Mucosa of gallbladder (tissue), 1 donor: ENCODE measurements around the gene QPRT. TPM values are rescaled to one million over a fixed set of nuclear protein-coding genes. Genes with fewer than 3 reads are reported as not detected.
"Not testable (repeated sequence)": the region's sequence is repeated elsewhere in the genome, so short reads cannot be mapped to it uniquely, and the experiment has no call there.

Experiments
- DNase-seq: peaks from one replicate; pipeline ENCODE4 v3.0.0-alpha.2; 2020; ENCODE audit warnings: low spot score
- total RNA-seq: library from RNA; stranded (reverse); gene quantifications from one replicate; pipeline ENCODE4 v1.2.1, GENCODE V29; 2021
- donor health status: DM: no; HTN: no; CAD: no.

QPRT gene
- total RNA-seq, 1 donor from 2014 or later: 17.2 TPM

DNA sequence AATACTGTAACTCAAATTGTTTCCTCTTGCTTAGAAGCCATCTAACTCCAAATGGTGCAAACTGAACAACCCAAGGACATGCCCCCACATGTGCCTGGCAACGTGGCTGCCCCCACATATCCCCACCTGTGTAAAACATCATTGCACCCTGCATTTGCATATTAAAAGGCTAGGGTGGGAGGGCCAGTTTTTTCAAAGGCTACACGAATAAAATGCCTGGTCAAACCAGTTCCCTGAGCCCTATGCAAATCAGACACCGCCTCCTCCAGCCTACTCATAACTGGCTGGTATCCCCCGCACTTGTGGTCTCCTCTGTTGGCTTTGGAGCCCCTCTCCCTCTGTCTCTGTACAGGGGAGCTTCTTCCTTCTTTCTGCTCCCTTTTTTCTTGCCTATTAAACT is 40.1 kb downstream of the QPRT start:
- no peak for DNase-seq

DNA sequence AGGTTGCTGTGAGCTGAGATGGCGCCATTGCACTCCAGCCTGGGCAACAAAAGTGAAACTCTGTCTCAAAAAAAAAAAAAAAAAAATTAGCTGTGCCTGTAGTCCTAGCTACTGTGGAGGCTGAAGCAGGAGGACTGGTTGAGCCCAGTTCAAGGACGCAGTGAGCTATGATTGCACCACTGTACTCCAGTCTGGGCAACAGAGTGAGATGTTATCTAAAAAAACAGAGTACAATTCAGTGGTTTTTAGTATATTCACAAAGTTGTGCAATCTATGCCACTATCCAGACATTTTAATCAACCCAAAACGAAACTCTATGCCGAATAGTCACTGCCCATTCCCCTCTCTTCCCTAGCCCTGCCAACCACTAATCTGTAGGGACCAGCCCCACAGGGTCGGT is 41.7 kb downstream of the QPRT start:
- DNase-seq: no peak

DNA sequence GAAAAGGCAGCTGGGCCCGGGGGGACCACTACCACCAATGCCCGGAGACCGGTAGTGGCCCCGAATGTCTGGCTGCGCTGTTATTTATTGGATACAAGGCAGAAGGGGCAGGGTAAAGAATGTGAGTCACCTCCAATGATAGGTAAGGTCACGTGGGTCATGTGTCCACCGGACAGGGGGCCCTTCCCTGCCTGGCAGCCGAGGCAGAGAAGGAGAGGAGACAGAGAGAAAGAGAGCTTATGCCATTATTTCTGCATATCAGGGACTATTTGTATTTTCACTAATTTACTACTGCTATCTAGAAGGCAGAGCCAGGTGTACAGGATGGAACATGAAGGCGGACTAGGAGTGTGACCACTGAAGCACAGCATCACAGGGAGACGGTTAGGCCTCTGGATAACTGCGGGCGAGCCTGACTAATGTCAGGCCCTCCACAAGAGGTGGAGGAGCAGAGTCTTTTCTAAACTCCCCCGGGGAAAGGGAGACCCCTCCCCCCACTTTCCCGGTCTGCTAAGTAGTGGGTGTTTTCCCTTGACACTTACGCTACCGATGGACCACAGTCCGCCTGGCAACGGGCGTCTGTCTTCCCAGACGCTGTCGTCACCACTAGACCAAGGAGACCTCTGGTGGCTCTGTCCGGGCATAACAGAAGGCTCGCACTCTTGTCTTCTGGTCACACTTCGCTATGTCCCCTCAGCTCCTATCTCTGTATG is 42.3 kb downstream of the QPRT start:
- DNase-seq: peak; percentile 69

DNA sequence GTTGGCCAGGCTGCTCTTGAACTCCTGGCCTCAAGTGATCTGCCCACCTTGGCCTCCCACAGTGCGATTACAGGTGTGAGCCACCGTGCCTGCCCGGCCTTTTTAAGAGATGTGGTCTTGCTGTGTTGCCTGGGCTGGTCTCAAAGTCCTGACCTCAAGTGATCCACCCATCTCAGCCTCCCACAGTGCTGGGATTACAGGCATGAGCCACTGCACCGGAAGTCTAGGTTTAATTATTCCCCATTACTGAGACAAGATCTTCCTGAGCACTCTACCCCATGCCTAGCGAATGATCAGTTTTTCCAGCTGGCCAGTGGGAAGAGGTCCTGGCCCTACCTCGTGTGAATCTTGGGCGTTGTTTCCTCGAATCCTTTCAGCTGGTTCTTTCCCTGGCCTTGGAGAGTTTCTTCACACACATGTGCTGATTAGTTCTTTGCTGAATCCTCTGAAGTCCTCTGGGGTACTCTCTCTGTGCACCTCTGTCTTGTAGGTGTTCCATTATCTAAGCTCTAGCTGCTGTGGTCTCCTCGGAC is 47.9 kb downstream of the QPRT start:
- DNase-seq: no peak

DNA sequence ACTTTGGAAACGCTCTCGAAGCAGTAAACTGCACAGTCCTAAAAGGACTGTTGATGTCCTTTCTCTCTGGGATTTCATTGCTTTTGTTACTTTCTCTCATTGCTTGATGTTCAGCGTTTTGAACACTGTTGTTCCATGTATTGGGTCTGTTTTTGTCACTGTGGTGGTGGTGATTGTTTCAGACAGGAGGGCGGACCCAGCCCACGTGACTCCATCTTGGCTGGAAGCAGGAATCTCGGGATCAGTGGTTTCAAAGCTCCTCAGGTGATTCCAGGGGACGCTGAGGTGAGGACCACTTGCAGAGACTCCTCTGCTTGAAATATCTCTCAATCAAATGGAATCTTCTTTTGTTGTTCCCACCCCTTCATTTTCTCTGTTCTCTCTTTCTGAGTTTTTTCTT is 48.5 kb downstream of the QPRT start:
- DNase-seq: no peak

DNA sequence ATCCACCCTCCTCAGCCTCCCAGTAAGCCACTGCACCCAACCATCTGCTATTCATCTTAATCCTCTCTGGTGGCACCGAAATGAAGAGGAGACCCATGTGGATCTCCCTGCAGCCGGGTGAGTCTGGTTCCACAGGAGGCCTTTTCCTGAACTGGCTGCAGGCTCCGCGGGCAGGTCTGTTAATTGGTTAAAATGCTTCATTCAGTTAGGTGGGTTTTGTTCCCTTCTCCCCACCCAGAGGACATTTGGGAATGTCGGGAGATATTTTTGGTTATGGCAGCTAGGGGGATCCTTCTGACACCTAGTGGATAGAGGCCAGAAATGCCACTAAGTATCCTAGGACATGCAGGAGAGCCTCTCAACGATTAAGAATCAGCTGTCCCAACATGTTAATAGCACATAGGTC is 50.1 kb downstream of the QPRT start:
- no peak for DNase-seq

DNA sequence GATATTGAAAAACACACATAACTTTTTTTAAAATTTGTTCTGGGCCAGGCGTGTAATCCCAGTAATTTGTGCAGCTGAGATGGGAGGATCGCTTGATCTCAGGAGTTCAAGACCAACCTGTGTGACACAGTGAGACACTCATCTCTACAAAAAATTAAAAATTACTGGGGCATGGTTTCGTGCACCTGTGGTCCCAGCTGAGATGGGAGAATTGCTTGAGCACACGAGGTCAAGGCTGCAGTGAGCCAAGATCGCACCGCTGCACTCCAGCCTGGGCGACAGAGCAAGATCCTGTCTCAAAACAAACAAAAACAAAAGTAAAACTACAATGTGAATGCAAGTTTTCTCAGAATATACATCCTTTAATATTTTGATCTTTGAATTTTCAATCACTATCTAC is 51.7 kb downstream of the QPRT start:
- DNase-seq: no peak

DNA sequence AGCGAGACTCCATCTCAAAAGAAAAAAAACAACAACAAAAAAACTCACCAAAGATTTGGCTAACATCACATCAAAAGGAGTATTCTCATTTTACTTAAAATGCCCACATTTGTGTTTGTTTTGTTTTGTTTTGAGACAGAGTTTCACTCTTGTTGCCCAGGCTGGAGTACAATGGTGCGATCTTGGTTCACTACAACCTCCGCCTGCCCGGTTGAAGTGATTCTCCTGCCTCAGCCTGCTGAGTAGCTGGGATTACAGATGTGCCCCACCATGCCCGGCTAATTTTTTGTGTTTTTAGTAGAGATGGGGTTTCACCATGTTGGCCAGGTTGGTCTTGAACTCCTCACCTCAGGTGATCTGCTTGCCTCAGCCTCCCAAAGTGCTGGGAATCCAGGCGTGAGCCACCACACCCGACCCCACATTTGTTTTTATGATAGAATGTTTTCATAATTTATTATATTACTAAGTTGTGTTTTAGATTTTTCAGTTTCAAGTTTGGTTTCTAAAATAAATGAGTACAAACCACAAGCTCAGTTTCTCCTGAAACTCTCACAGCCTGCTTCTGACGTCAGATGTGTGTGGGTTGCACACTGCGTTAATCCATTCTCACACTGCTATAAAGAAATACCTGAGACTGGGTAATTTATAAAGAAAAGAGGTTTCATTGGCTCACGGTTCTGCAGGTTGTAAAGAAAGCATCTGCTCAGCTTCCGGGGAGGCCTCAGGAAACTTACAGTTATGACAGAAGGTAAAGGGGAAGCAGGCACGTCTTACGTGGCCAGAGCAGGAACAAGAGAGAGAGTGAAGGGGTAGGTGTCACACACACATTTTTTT is 53.0 kb downstream of the QPRT start:
- DNase-seq: not testable (repeated sequence)

DNA sequence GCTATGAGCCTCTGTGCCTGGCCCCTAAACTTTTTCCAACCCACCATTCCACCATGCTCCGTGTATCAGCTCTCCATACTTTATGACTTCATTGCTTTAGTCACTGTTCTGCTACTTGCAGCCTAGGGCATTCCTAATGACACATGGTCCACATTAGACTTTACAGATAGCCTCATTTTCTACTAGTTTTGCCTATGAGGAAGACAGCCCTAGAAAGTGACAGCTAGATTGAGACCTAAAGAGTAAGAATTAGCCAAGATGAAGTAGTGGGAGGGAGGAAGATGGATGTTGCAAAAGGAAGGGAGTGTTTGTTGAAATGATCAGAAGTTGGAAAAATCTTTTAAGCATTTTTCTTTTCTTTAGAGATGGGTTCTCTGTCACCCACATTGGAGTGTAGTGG is 55.8 kb downstream of the QPRT start:
- DNase-seq: no peak

DNA sequence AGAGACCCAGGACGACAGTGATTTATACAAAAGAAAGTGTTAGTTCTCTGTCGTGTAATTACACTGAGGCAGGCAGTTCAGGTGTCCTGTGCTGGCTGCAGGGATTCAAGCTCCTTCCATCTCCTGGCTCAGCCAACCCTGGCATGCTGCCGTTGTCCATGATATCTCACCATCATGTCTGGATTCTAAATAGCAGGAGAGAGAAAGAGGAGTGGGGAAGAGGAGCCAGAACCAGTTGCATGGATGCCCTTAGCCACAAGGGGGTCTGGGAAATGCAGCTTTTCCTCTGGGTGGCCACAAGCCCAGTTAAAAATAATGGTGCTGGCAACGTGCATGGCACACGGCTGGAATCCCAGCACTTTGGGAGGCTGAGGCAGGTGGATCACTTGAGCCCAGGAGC is 57.1 kb downstream of the QPRT start:
- no peak for DNase-seq

DNA sequence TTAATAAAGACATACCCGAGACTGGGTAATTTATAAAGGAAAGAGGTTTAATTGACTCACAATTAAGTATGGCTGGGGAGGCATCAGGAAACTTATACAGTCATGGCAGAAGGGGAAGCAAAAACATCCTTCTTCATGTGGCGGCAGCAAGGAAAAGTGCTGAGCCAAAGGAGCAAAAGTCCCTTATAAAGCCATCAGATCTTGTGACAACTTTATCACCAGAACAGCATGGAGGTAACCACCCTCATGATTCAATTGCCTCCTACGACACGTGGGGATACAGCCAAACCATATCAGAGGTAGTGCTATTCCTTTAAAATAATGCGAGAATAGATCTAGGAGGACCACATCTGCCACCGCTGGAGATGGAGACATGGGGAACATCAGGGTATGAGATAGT is 57.8 kb downstream of the QPRT start:
- DNase-seq: no peak

DNA sequence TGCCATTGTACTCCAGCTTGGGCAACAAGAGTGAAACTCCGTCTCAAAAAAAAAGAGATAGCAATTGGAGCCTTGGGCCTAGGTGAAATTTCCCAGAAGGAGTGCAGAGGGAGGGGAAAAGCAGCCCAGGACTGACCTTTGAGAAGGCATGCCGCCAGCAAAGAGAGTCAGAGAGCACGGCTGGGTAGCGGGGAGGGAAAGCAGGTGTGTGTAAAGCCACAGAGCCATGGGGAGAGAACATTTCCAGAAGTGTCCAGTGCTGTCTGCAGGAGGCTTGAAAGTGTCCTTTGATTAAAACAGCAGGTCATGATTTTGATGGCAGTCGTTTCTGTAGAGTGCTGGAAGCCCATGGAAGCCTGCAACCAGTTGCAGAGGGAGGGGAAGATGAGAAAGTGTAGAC is 58.7 kb downstream of the QPRT start:
- no peak for DNase-seq

DNA sequence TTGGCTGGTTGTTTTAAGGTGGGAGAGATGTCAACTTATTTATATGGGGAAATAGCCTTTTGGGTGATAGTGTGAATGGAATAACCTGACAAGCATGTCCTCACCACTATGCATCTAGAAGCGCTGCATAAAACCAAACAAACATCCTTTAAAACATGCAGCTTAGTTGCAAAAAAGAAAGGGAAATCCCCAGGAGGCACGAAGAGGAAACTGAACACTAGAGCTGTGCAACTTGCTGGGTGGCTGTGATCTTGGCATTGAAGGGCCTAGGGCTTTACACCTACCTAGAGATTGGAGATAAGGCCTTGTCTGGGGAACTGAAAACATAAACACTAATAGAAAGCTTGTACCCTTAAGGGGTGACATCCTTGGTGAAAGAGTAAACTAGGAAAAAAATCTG is 59.5 kb downstream of the QPRT start:
- DNase-seq: no peak

DNA sequence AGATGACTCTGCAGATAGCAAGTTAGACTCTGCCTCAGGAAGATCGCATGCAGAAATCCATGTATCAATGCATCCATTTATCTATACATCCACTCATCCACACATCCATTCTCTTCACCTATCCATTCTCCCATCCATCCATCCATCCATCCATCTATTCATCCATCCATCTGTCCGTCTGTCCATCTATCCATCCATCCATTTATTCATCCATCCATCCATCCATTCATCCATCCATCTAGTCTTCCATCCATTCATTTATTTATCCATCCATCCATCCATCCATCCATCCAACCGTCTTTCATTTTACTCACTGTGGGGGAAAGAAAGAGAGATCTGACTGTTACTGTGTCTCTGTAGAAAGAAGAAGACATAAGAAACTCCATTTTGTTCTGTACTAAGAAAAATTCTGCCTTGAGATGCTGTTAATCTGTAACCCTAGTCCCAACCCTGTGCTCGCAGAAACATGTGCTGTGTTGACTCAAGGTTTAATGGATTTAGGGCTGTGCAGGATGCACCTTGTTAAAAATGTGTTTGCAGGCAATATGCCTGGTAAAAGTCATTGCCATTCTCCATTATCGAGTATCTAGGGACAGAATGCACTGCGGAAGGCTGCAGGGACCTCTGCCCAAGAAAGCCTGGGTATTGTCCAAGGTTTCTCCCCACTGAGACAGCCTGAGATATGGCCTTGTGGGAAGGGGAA is 61.1 kb downstream of the QPRT start:
- DNase-seq: not testable (repeated sequence)

DNA sequence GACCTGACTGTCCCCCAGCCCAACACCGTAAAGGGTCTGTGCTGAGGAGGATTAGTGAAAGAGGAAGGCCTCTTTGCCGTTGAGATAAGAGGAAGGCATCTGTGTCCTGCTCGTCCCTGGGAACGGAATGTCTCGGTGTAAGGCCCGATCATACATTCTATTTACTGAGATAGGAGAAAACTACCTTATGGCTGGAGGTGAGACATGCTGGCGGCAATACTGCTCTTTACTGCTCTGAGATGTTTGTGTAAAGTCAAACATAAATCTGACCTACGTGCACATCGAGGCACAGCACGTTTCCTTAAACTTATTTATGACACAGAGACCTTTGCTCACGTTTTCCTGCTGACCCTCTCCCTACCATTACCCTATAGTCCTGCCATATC is 61.6 kb downstream of the QPRT start:
- DNase-seq: not testable (repeated sequence)

DNA sequence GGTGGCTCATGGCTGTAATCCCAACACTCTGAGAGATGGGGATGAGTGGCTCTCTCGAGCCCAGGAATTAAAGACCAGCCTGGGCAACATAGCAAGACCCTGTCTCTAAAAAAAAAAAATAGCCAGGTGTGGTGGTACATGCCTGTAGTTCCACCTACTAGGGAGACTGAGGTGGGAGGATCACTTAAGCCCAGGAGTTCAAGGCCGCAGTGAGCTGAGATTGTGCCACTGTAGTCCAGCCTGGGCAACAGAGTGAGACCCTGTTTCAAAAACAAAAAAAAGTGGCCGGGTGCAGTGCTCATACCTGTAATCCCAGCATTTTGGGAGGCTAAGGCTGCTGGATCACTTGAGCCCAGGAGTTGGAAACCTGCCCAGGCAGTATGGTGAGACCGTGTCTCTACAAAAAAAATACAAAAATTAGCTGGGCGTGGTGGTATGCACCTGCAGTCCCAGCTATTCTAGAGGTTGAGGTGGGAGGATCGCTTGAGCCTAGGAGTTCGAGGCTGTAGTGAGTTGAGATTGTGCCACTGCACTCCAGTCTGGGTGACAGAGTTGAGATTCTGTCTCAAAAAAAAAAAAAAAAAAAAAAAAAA is 63.8 kb downstream of the QPRT start:
- no peak for DNase-seq

DNA sequence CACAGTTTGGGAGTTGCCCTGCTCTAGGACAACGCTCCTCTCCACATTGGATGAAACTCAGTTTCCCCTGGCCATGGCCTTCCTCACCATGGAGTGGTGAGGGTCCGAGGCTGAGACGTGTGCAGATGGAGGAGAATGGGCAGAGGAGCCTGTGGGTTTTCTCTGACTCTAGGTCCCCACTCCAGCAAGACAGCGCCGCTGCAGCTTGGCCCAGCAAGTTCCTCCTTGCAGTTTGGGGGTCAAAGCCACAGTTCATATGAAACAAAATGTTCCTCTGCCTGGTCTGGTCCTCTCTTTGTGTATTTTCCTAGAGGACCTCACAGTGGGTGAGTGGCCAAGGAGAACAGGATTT is 64.5 kb downstream of the QPRT start:
- no peak for DNase-seq

DNA sequence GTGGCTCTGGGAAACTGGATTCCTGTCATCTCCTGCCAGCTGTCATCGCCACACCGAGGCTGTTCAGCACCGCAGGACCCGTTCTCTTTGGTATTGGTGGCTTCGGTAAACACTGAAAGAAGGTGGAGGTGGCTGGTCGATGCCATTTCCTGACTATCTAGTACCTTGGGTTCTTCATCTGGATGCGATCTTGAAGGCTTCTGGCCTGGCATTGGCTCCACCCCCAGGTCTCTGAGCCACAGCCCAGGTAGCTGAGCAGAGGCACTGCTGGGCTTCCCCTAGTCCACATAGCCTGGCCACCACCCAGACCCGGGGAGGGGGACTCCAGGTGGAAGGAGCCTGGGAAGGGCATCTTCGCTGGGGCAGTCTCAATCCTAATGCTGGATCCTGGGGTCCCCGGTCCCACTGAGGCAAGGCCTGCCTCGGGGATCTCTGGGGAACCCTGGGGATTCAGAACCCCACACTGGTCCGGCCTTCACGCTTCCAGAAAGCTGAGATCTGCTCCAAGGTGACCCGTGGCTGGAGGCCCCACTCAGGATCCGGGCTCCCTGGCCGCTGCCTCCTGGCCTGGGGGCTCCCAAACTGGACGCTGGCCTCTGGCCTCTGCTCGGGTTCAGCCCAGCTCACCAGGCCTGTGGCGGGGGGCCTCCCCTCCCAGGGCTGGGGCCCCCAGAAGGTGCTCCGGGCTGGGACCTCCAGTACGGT is 65.0 kb downstream of the QPRT start:
- DNase-seq: no peak

DNA sequence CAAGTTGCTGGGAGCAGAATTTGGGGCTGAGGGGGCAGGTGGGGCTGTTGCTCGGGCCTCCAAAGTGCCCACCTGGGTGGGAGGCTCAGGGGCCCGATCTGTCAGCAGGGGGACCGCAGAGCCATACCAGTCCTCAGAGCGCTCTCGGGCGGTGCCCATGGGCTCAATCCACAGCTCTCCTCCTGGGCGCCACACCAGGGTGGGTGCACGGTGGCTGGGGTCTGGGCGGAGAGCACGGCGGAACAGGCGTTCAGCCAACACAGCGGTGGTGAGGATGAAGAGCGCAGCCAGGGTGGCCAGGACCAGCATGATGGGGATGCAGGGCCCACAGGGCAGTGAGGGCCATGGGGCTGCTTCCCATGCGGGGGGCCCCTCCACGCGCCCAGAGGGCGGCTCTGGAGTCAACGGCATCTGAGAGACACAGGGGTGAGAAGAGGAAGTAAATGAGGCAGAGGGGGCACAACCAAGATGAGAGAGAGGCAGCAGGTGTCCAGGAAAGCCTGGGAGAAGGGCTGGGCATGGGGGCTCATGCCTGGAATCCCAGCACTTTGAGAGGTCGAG is 65.6 kb downstream of the QPRT start:
- no peak for DNase-seq

DNA sequence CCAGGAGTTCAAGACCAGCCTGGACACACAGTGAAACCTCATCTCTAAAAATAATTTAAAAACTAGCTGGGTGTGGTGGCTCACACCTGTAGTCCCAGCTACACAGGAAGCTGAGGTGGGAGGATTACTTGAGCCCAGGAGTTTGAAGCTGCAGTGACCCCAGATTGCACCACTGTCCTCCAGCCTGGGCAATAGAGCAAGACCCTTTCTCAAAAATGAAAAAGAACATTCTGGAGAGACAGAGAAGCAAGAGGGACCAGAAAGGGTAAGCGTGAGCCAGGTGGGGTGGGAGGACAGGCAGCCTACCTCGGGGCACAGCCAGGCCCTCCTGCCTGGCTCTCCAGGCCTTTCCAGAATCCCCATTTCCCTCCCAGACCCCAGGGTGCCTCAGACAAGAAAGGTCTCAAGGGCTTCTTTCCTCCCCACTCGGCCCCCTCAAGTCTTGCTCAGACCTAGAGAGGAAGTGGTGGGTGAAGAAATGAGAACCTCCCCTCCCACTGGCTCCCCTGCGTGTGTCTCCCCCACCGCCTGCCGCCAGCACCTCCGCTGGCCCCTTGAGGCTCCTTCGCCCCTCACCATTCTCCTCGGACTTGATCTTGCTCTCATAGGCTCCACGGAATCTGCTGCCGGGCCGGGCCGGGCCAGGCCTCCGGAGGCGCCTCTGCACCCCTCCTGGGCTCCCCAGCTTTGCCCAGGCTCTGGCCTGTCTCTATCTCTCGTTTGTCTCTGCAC is 66.3 kb downstream of the QPRT start:
- DNase-seq: no peak
